Activated CD8-positive, alpha-beta memory T cell treated with anti-CD3 and anti-CD28 coated beads, Interleukin-2, amount 50 U/mL, for 4 hours (primary cell): ENCODE measurements around the gene MEIS1.

ENCODE experiments used
- DNase-seq: peaks from one replicate; pipeline ENCODE4 v3.0.0-alpha.2; 2020

Gene MEIS1

GRCh38 chr2:66512626-66513025 is 77.7 kb downstream of the MEIS1 start:
- no peak for DNase-seq

DNA sequence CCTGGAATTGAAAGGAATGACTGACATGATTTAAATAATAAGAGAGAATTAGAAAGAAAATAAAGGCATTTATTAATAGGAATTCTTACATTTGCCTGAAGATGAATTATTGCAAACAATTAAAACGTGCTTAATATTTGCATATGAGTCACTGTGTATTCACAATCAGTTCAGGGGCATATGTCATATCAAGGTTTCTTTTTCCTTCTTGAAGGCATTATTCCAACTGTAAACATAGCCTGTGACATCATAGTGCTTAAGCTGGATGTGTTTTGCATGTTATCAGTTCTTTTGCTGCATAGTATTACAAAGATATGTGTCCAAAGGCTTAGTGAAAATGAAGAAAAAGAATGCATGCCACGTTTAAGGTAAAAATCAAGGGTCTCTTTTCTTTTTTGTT is 80.8 kb downstream of the MEIS1 start:
- DNase-seq: no peak

DNA sequence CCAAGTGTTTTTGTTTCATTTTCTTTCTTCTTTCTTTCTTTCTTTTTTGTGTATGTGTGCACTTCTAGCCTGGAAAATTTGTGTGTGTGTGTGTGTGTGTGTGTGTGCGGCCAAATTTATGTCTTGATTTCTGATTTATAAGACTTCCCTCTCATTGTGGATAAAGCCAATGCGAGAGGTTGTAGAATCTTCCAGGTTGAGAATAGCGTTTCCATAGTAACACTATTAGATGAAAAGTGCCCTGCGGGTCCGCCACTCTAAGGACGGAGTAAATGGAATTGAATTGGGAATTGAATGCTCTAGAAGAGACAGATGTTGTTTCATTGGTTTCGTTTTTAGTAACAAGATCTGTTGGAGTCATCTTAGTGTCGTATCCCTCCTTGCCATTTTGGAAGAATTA is 81.6 kb downstream of the MEIS1 start:
- DNase-seq: no peak

DNA sequence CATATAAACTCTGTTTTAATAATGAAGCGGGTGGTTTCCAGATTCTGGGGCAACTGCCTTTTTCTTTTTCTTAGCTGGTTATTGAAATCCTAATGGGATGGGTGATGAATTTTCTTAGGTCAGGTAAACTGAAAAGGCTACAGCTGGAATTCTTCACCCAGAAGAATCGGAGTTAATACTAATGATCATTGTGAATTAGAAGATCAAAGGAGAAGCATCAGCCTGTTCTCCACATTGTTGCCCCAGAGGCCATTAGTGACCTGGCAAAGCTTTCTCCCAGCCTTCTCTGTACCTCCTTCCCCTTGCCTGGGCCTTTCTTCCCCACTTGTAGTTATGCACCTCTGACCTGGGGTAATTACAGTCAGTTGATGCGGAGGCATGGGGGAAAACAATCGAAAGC is 82.8 kb downstream of the MEIS1 start:
- DNase-seq: no peak

DNA sequence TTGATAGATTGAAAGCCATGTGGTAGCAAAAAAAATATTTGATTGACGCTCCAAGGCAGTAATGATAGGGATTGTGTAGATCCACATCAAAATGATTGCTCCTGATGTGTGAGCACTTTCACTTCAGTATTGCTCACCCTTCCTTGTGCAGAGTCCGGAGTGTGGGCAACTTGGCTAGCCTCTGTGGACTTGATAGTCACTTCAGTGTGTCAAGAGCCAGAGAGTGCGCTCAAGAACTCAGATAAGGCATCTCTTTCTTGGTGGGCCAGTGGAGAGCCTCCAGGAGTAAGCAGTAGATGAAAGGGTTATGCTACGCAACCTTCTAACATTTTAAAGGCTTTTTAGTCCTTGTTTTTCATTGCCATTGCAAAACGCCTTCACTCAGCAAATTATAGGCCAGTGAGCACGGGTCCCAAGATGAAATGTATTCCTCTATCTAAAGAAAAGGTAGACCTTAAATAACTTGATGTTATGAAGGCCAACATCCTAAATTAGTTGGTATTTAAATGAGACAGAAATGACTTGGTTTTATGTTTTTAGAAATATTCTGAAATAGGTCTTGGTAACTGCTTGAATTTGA is 84.4 kb downstream of the MEIS1 start:
- DNase-seq: no peak

- no peak for DNase-seq
Measured at GRCh38 chr2:66521291-66521922, 86.5 kb downstream of the MEIS1 start.

- DNase-seq: no peak
Measured at GRCh38 chr2:66522611-66523376, 87.9 kb downstream of the MEIS1 start.

GRCh38 chr2:66523377-66523969 is 88.5 kb downstream of the MEIS1 start:
- DNase-seq: no peak

DNA sequence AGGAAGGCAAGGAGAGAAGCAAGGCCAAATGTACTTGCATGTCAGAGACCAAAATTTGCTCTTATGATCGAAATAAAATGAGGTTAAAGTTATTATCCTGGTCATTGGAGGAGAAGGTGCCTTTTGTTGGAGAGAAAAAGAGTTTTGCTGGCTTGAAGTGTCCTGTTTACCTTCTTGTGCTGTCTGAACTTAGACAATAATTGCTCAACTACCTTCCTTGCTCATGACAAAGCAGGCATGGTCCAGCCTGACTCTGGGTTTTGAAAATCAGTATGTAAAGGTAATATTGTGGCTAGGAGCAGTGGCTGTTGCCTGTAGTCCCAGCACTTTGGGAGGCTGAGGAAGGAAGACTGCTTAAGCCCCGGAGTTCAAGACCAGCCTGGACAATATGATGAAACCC is 89.1 kb downstream of the MEIS1 start:
- DNase-seq: no peak

- DNase-seq: no peak
Measured at GRCh38 chr2:66525606-66526005, 90.7 kb downstream of the MEIS1 start.

- DNase-seq: no peak
Measured at GRCh38 chr2:66526180-66526579, 91.3 kb downstream of the MEIS1 start.

DNA sequence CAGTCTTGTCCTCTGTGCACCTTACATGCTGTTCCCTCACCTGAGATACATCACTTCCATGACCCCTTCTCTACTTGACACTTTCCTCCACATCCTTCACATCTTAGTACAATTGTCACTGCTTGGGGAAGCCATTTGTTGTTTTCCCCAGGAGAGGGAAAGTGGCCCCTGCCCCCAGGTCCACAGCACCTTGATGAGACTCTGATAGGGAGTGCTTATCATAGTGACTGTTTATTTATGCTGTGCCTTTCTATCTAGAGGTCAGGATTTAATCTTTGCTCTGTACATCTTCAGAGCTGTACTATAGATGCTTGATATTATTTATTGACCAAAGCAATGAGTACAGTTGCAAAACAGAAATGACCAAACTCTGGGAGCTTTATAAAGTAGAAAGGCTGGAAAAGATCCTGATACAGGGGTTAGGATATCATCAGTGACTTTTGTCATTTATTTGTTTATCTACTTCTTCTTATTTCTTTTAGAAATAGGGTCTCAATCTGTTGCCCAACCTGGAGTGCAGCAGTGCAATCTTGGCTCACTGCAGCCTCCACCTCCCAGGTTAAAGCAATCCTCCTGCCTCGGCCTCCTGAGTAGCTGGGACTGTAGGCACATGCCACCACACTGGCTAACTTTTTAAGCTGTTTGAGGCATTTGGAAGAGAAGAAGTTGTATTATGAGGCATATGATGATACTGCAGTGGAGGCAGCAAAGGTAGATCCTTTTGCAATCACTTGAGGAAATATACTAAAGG is 94.2 kb downstream of the MEIS1 start:
- DNase-seq: no peak

DNA sequence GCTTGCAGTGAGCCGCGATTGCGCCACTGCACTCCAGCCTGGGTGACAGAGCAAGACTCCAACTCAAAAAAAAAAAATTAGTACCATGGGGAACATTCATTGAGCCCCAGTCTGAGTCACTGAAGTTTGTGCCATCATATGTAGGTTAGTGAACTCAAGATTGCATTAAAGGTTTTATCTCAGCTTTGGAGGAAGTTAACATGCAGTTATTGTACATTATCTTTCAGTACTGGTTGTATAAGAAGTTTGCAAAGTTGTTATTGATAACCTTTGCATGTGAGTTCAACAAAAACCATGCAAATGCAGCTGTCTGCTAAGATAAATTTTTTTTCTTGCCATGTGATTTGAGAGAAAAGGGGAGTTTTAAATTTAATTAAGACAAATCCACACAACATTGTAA is 95.7 kb downstream of the MEIS1 start:
- no peak for DNase-seq

GRCh38 chr2:66531155-66531554 is 96.2 kb downstream of the MEIS1 start:
- DNase-seq: no peak

- no peak for DNase-seq
Measured at GRCh38 chr2:66531567-66531966, 96.6 kb downstream of the MEIS1 start.

- DNase-seq: no peak
Measured at GRCh38 chr2:66532972-66533868, 98.3 kb downstream of the MEIS1 start.

- DNase-seq: no peak
Measured at GRCh38 chr2:66534461-66534860, 99.5 kb downstream of the MEIS1 start.

DNA sequence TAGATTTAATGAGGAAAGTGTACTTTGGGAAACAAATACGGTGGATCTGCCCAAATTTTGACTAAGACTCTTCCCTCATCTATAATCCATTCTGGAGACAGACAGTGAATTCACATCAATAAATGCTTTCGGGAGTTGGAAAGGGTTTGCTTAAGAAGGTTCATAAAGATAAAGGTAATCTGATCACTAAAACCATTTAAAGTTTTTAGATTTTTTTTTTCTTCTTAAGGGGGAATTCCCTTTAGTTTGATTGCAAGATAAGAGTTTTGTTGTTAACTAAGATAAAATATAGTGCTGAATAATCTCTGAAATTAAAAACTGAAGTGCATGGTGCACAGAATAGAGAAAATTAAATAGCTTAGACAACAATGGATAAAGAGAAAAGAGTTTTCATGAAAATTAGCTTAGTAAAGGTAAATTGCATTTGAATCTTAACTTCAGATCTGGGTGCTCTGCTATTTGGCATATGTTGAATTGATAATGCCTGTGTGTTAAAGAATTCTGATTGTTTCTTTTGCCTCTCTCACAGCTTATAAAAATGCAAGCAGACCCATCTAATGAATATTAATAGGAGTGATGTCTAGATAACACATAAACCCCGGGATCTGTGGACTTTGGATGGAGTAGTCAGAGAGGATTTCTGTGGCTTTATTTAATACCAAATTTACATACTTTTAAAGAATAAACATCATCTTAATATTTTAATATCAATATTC is 100.8 kb downstream of the MEIS1 start:
- DNase-seq: no peak

DNA sequence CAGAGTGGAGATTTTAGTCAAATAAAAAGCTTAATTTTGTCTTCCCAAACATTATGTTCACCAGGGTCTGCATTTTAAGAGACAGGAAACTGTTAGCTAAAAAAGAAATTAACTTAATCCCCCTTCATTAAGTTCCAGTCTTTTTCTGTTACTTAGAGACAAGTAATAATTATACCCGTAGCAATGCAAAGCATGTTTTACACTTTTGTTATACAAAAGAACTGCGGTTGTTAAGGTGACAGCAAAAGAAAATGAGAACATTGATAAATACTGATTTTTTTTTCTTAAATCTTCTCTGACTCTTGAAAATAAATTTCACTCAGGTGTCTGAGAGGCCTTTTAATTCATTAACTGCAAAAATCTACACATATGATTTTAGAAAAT is 101.4 kb downstream of the MEIS1 start:
- DNase-seq: no peak

DNA sequence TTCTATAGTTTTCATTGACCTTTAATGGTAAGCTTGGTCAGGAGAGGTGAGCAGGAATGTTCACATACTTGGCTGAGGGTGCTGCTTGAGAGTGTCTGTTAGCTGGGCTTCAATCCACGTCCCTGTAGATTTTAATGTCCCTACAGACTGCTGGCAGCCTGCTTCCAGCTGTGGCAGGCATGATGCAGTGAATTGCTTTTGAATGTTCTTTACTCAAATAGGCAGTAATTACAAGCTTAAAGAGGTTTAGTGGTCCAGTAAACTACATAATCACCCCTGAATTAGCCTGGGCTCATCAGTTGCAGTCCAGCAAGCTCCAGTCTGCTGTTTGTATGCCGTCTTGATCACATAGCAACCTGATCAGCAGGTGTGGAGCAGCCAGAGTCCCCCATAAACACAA is 102.1 kb downstream of the MEIS1 start:
- no peak for DNase-seq

- no peak for DNase-seq
Measured at GRCh38 chr2:66538291-66538690, 103.4 kb downstream of the MEIS1 start.

GRCh38 chr2:66539452-66539851 is 104.5 kb downstream of the MEIS1 start:
- no peak for DNase-seq
